H1 (cell line): Measurements from ENCODE around the gene ANXA2R. TPM values are rescaled to one million over a fixed set of nuclear protein-coding genes. Genes with fewer than 3 reads are reported as not detected.
A peak's percentile ranks its signal among the peaks of the same experiment; 100 is the strongest.

Source experiments
- CTCF ChIA-PET: fragments of 300-600 bp; sonication (Branson Sonifier 250); formaldehyde crosslinking; loops from one replicate; lab custom pipeline; 2021; ENCODE audit not compliant: partially characterized antibody; lab: Charles Lee
- POLR2A ChIA-PET: fragments of 300-600 bp; sonication (Branson Sonifier 250); formaldehyde crosslinking; loops from one replicate; lab custom pipeline; 2021; ENCODE audit warnings: inconsistent platforms; ENCODE audit not compliant: partially characterized antibody; lab: Charles Lee
- DNase-seq, 2 experiments: peaks; one replicate each; pipeline versions ENCODE4 v3.0.0 to v3.0.0-alpha.2; 2010 to 2022; ENCODE audit warnings: low spot score in 2 of 2, low read depth in 1 of 2, mixed read lengths in 1 of 2
- FAIRE-seq: peaks from 2 replicates; lab custom pipeline; 2011; peaks lifted over from hg19 to GRCh38; lab: Jason Lieb, UNC
- H2AFZ ChIP-seq: 2 replicates; pipeline ENCODE4 v1.8.1; 2012; ENCODE audit warnings: low read length, inconsistent platforms
- H2AK5ac ChIP-seq: 2 replicates; pipeline ENCODE4 v1.6.1; 2013; ENCODE audit warnings: low read depth, low read length
- H2BK120ac ChIP-seq: replicated peaks from 2 replicates; pipeline ENCODE3; 2013; ENCODE audit warnings: low read depth, low read length, inconsistent platforms
- H2BK12ac ChIP-seq: 2 replicates; pipeline ENCODE4 v1.6.1; 2013; ENCODE audit warnings: low read depth, low read length
- H2BK15ac ChIP-seq: 2 replicates; pipeline ENCODE4 v1.6.1; 2013; ENCODE audit warnings: low read length
- H2BK20ac ChIP-seq: 2 replicates; pipeline ENCODE4 v1.6.1; 2013; ENCODE audit warnings: low read length
- H2BK5ac ChIP-seq: 2 replicates; pipeline ENCODE4 v1.6.1; 2013; ENCODE audit warnings: low read depth, low read length
- H3K14ac ChIP-seq: 2 replicates; pipeline ENCODE4 v1.6.1; 2013; ENCODE audit warnings: inconsistent platforms; ENCODE audit not compliant: insufficient read length
- H3K18ac ChIP-seq: 2 replicates; pipeline ENCODE4 v1.6.1; 2013; ENCODE audit warnings: low read length; ENCODE audit errors: extremely low read depth
- H3K23ac ChIP-seq: 2 replicates; pipeline ENCODE4 v1.6.1; 2013; ENCODE audit warnings: inconsistent platforms; ENCODE audit not compliant: insufficient read length
- H3K23me2 ChIP-seq: 2 replicates; pipeline ENCODE4 v1.6.1; 2013; ENCODE audit warnings: low read depth, low read length
- H3K27ac ChIP-seq: 2 replicates; pipeline ENCODE4 v1.6.1; 2011; ENCODE audit warnings: low read depth, low read length, inconsistent platforms
- H3K27me3 ChIP-seq, 4 experiments: replicated peaks in 1 of 4; 1 replicate in 1 of 4; 2 replicates in 3 of 4; pipeline versions ENCODE4 v1.6.1 to v1.8.1; 2011 to 2013; ENCODE audit warnings: low read length in 3 of 4, mild to moderate bottlenecking in 3 of 4, inconsistent platforms in 2 of 4, mixed read lengths in 2 of 4, moderate library complexity in 1 of 4; ENCODE audit not compliant: control insufficient read depth in 3 of 4, insufficient read depth in 3 of 4; ENCODE audit errors: extremely low read depth in 1 of 4
- H3K36me3 ChIP-seq, 4 experiments: 2 replicates each; pipeline versions ENCODE4 v1.6.1 to v1.8.1; 2011 to 2013; ENCODE audit warnings: mild to moderate bottlenecking in 4 of 4, low read length in 3 of 4, moderate library complexity in 2 of 4, control low read depth in 1 of 4, inconsistent platforms in 1 of 4; ENCODE audit not compliant: insufficient read depth in 4 of 4, control insufficient read depth in 2 of 4
- H3K4ac ChIP-seq: replicated peaks from 2 replicates; pipeline ENCODE3; 2013; ENCODE audit warnings: low read length, low read depth, mixed read lengths, inconsistent platforms; ENCODE audit not compliant: insufficient read length
- H3K4me1 ChIP-seq, 4 experiments: replicated peaks in 1 of 4; 1 replicate in 1 of 4; 2 replicates in 3 of 4; pipeline versions ENCODE4 v1.6.1 to v1.8.1; 2011 to 2013; ENCODE audit warnings: low read length in 3 of 4, inconsistent platforms in 2 of 4, mixed read lengths in 1 of 4; ENCODE audit not compliant: insufficient read depth in 4 of 4, control insufficient read depth in 3 of 4
- H3K4me2 ChIP-seq, 2 experiments: 2 replicates each; pipeline versions ENCODE4 v1.6.1 to v1.8.1; 2011 to 2013; ENCODE audit warnings: low read depth in 2 of 2, low read length in 2 of 2, control low read depth in 1 of 2, inconsistent platforms in 1 of 2, mild to moderate bottlenecking in 1 of 2; ENCODE audit not compliant: insufficient read depth in 1 of 2
- H3K4me3 ChIP-seq, 4 experiments: fragments of 200-600, 300-600 bp in 1 of 4; sonication (generic), shearing (Covaris generic), sonication (Bioruptor Twin) in 1 of 4; 2 replicates each; pipeline versions ENCODE4 v1.5.1 to v1.8.1; 2011 to 2016; ENCODE audit warnings: low read length in 4 of 4, low read depth in 3 of 4, control low read depth in 2 of 4, inconsistent platforms in 2 of 4, mild to moderate bottlenecking in 2 of 4, mixed read lengths in 1 of 4, moderate library complexity in 1 of 4; ENCODE audit not compliant: insufficient read depth in 2 of 4; ENCODE audit errors: extremely low read depth in 1 of 4
- H3K56ac ChIP-seq: replicated peaks from 2 replicates; pipeline ENCODE3; 2013; ENCODE audit warnings: low read depth, mild to moderate bottlenecking, mixed read lengths, low read length, inconsistent platforms; ENCODE audit not compliant: insufficient read length
- H3K79me1 ChIP-seq: 2 replicates; pipeline ENCODE4 v1.6.1; 2013; ENCODE audit warnings: low read depth, low read length, control low read depth
- H3K79me2 ChIP-seq, 2 experiments: 2 replicates each; pipeline versions ENCODE4 v1.6.1 to v1.8.1; 2012 to 2013; ENCODE audit warnings: low read length in 2 of 2, mild to moderate bottlenecking in 2 of 2, inconsistent platforms in 1 of 2; ENCODE audit not compliant: insufficient read depth in 2 of 2, control insufficient read depth in 1 of 2
- H3K9ac ChIP-seq, 4 experiments: replicated peaks in 1 of 4; 1 replicate in 1 of 4; 2 replicates in 3 of 4; pipeline versions ENCODE4 v1.6.1 to v1.8.1; 2011 to 2013; ENCODE audit warnings: low read depth in 3 of 4, low read length in 3 of 4, control low read depth in 2 of 4, mild to moderate bottlenecking in 2 of 4, moderate library complexity in 2 of 4, inconsistent platforms in 1 of 4; ENCODE audit errors: extremely low read depth in 1 of 4
- H3K9me3 ChIP-seq, 2 experiments: 2 replicates each; pipeline versions ENCODE4 v1.6.1 to v1.8.1; 2012 to 2013; ENCODE audit warnings: mild to moderate bottlenecking in 2 of 2, moderate library complexity in 2 of 2, control low read depth in 1 of 2, inconsistent platforms in 1 of 2, low read depth in 1 of 2, low read length in 1 of 2, mixed read lengths in 1 of 2; ENCODE audit not compliant: insufficient read depth in 2 of 2
- H4K20me1 ChIP-seq, 2 experiments: replicated peaks in 1 of 2; 2 replicates each; pipeline versions ENCODE3 to v1.8.1; 2011 to 2013; ENCODE audit warnings: inconsistent platforms in 2 of 2, low read length in 2 of 2, mild to moderate bottlenecking in 1 of 2; ENCODE audit not compliant: insufficient read depth in 2 of 2, control insufficient read depth in 1 of 2
- H4K5ac ChIP-seq: 2 replicates; pipeline ENCODE4 v1.6.1; 2013; ENCODE audit warnings: low read length, low read depth, mixed read lengths, inconsistent platforms; ENCODE audit not compliant: insufficient read length
- H4K8ac ChIP-seq: 2 replicates; pipeline ENCODE4 v1.8.0; 2013; ENCODE audit warnings: mild to moderate bottlenecking, moderate library complexity, low read length, inconsistent platforms; ENCODE audit not compliant: insufficient read depth; ENCODE audit errors: extremely low read depth
- H4K91ac ChIP-seq: replicated peaks from 2 replicates; pipeline ENCODE3; 2013; ENCODE audit warnings: low read length, mixed read lengths, inconsistent platforms; ENCODE audit not compliant: insufficient read length
- CEBPB ChIP-seq: IDR thresholded peaks from 2 replicates; pipeline ENCODE4 v1.6.1; 2012; ENCODE audit warnings: low read depth, low read length
- CTBP2 ChIP-seq: IDR thresholded peaks from 2 replicates; pipeline ENCODE4 v1.7.0; 2011; ENCODE audit warnings: borderline replicate concordance, mild to moderate bottlenecking, moderate library complexity, mixed read lengths, low read length; ENCODE audit not compliant: insufficient read depth, insufficient read length
- EP300 ChIP-seq, 2 experiments: IDR thresholded peaks; 1 replicate in 1 of 2; 2 replicates in 1 of 2; pipeline ENCODE4 v1.6.1; 2011 to 2012; ENCODE audit warnings: low read depth in 2 of 2, low read length in 2 of 2, mild to moderate bottlenecking in 2 of 2, borderline replicate concordance in 1 of 2, inconsistent platforms in 1 of 2, moderate library complexity in 1 of 2
- FOSL1 ChIP-seq: IDR thresholded peaks from 2 replicates; pipeline ENCODE4 v1.6.1; 2011; ENCODE audit warnings: mild to moderate bottlenecking, low read depth, low read length, moderate library complexity; ENCODE audit not compliant: insufficient read depth
- HDAC6 ChIP-seq: IDR thresholded peaks from one replicate; pipeline ENCODE4 v1.7.1; 2012; ENCODE audit warnings: low read depth, mild to moderate bottlenecking, inconsistent platforms, low read length, moderate library complexity
- KDM5A ChIP-seq: fragments of 200-600 bp; IDR thresholded peaks from 2 replicates; pipeline ENCODE4 v1.7.1; 2012; ENCODE audit warnings: mild to moderate bottlenecking, low read length, inconsistent platforms, mixed read lengths
- MAFK ChIP-seq: IDR thresholded peaks from 2 replicates; pipeline ENCODE4 v1.6.1; 2012; ENCODE audit warnings: low read depth, mild to moderate bottlenecking, improper control_type of control experiment, low read length
- POLR2A ChIP-seq, 2 experiments: IDR thresholded peaks; 1 replicate in 1 of 2; 2 replicates in 1 of 2; pipeline ENCODE4 v1.6.1; 2011; ENCODE audit warnings: low read depth in 2 of 2, low read length in 2 of 2, mild to moderate bottlenecking in 2 of 2; ENCODE audit errors: control extremely low read depth in 1 of 2
- SAP30 ChIP-seq: fragments of 300-600 bp; sonication (generic); IDR thresholded peaks from 2 replicates; pipeline ENCODE4 v1.7.1; 2012; ENCODE audit warnings: low read length, moderate library complexity, mild to moderate bottlenecking, inconsistent platforms; ENCODE audit not compliant: insufficient read depth, insufficient replicate concordance
- ZNF274 ChIP-seq: IDR thresholded peaks from 2 replicates; pipeline ENCODE4 v1.7.0; 2012; ENCODE audit warnings: low read length, borderline replicate concordance; ENCODE audit errors: extremely low read depth
- WGBS, 2 experiments: shearing (Covaris generic) in 1 of 2; methylation state at CpG; one replicate each; pipeline versions ENCODE4 v1.1.6 to v1.1.7; 2013 to 2015; ENCODE audit warnings: low lambda C conversion rate in 2 of 2, mixed read lengths in 2 of 2, inconsistent platforms in 1 of 2, low coverage in 1 of 2, missing lambda C conversion rate in 1 of 2; ENCODE audit not compliant: insufficient replicate concordance in 2 of 2, insufficient coverage in 1 of 2, insufficient read length in 1 of 2; ENCODE audit errors: extremely low coverage in 1 of 2, missing lambda C conversion rate in 1 of 2; 5-methylcytosine and 5-hydroxymethylcytosine counted together
- polyA plus RNA-seq, 7 experiments: library from polyadenylated mRNA; depleted of rRNA in 3 of 7; stranded (reverse) in 5 of 7; unstranded in 2 of 7; fragments of >200 nt in 5 of 7; fragments of 200-250 nt in 2 of 7; gene quantifications; 1 replicate in 5 of 7; 2 replicates in 1 of 7; 4 replicates in 1 of 7; pipeline versions ENCODE4 v1.2.1 to v1.2.3, GENCODE V29; 2011 to 2013; ENCODE audit warnings: missing spikeins in 2 of 7, mixed read lengths in 2 of 7
- total RNA-seq: library from RNA; stranded (reverse); fragmentation: NEBNext Ultra II Directional; extraction: Animal tissue kit (Norgen Biotek cat#: 25700); gene quantifications from 2 replicates; pipeline ENCODE4 v1.2.1, GENCODE V29; 2021

ANXA2R gene
- total and polyA plus RNA-seq, 2 of the 8 experiments (the other 6 are each of a cell fraction or from before 2014, with no cell fraction given) = 0.08 to 0.17 TPM

GRCh38 chr5:43065948-43066798 is 26.1 kb upstream of the ANXA2R start:
- peak overlapping the region; percentile 91 for H2AFZ ChIP-seq
- DNase-seq = peak in 1 of 2 experiments; percentile 82
- H3K4me2 ChIP-seq = peak overlapping the region; percentile 86 to 92
- ChIA-PET CTCF (interaction anchor here (1.0 to 4.6 kb wide), 5 partner anchors 17 to 157 kb away, joined by 3 to 17 read pairs (median 7); no protein-coding TSS in a partner anchor), POLR2A (interaction anchor here (0.8 to 3.3 kb wide), 12 partner anchors 12 to 418 kb away, joined by 3 to 10 read pairs (median 4); partner anchors contain the start of genes TMEM267 and ZNF131)
- peak overlapping the region; percentile 83 for H3K56ac ChIP-seq
- H3K4me1 ChIP-seq = peaks cover 3 to 7% (median 3%) of the 10 kb centered on the region in 4 experiments
- H2BK20ac ChIP-seq = no peak overlapping the region
- H4K8ac ChIP-seq = peak overlapping the region; percentile 97; the same call in 1 of the 2 replicates
- H2BK5ac ChIP-seq = peak overlapping the region; percentile 53; the same call in 1 of the 2 replicates
- peaks cover 17% of the 10 kb centered on the region for H3K23me2 ChIP-seq
- H3K9me3 ChIP-seq = no peaks in the 10 kb centered on the region
- H3K4ac ChIP-seq = no peak overlapping the region
- H2BK120ac ChIP-seq = peak overlapping the region; percentile 61
- H3K4me3 ChIP-seq = peak overlapping the region; percentile 79 to 97 (median 84)
- H3K27me3 ChIP-seq = peaks cover 0 to 3% (median 0%) of the 10 kb centered on the region in 4 experiments; a peak in 1 of 7 replicates
- no peak overlapping the region for H2AK5ac ChIP-seq
- H3K18ac ChIP-seq = peak overlapping the region; percentile 79
- H4K20me1 ChIP-seq = no peaks in the 10 kb centered on the region
- H3K9ac ChIP-seq = peak overlapping the region; percentile 90 to 95 (median 94)
- H4K91ac ChIP-seq = peak overlapping the region; percentile 87
- no peak overlapping the region for H2BK15ac ChIP-seq
- no peak for FAIRE-seq
- peaks cover 0 to 6% of the 10 kb centered on the region in 2 experiments; a peak in 1 of 4 replicates for H3K79me2 ChIP-seq
- 3% methylated on average over 73 of the region's 75 CpGs; no CpG with 5 or more reads in 1 of the 2 experiments for WGBS, 2 experiments
- H3K27ac ChIP-seq = peak overlapping the region; percentile 83
- H3K23ac ChIP-seq = no peak overlapping the region
- H2BK12ac ChIP-seq = no peak overlapping the region; the same call in 1 of the 2 replicates
- H3K14ac ChIP-seq = no peak overlapping the region
- H3K36me3 ChIP-seq = peaks cover 0 to 2% (median 0%) of the 10 kb centered on the region in 4 experiments; a peak in 1 of 8 replicates
- H3K79me1 ChIP-seq = no peaks in the 10 kb centered on the region
- H4K5ac ChIP-seq = peak overlapping the region; percentile 81
- TF ChIP-seq POLR2A (IDR thresholded peaks at IDR 0.05; ENCODE audit: control extremely low read depth in 1 of 2, low read depth in 2 of 2, low read length in 2 of 2) = peak in 1 of 2 experiments; percentile 69; a peak in 2 of 3 replicates
- TF ChIP-seq EP300 (IDR thresholded peaks at IDR 0.05; ENCODE audit: borderline replicate concordance in 1 of 2, low read depth in 2 of 2, low read length in 2 of 2) = no peak
- no peak for TF ChIP-seq SAP30
- TF ChIP-seq FOSL1 = no peak
- no peak for TF ChIP-seq HDAC6
- no peak for TF ChIP-seq MAFK
- no peak for TF ChIP-seq CTBP2
- TF ChIP-seq CEBPB = no peak
- no peak for TF ChIP-seq KDM5A
- no peak for TF ChIP-seq ZNF274
